UCSD-AML1 (cell line): Measurements from ENCODE around the gene KIAA1191.

ENCODE experiments used
- DNase-seq: peaks from one replicate; lab custom pipeline; 2025; ENCODE audit not compliant: unreplicated experiment; lab: John Stamatoyannopoulos, UW

The KIAA1191 gene

GRCh38 chr5:176389135-176390123 is 27.9 kb upstream of the KIAA1191 start:
- DNase-seq, result no peak

- peak; percentile 98 for DNase-seq
Observed at GRCh38 chr5:176388444-176389134, 27.0 kb upstream of the KIAA1191 start, which contains the start of the genes HIGD2A and NOP16. HIGD2A (plus strand) TSS chr5:176388751; CDS start chr5:176388820, 69 bp downstream. NOP16 (minus strand) TSS chr5:176388598; CDS start chr5:176388539, 59 bp downstream.

GRCh38 chr5:176388003-176388443 is 26.5 kb upstream of the KIAA1191 start:
- DNase-seq, result no peak

GRCh38 chr5:176387384-176387925 is 25.9 kb upstream of the KIAA1191 start:
- DNase-seq, result no peak

DNA sequence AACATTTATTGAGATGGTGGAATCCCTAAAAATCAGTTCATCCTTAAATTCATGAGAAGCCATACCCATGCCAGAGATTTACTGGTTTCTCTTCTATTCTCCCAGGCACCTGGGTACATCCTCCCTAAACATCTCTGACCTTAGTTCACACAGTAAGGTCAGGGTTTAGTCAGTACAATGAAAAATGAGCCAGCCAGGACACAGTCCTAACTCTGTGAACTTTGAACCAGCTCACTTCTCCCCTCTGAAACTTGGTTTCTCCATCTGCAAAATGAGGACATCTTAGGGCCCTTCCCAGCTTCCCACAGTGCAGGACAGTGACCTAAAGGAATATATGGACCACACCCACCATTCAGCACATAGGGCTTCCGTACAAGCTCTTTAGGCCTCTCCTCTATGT is 24.9 kb upstream of the KIAA1191 start:
- no peak for DNase-seq

DNA sequence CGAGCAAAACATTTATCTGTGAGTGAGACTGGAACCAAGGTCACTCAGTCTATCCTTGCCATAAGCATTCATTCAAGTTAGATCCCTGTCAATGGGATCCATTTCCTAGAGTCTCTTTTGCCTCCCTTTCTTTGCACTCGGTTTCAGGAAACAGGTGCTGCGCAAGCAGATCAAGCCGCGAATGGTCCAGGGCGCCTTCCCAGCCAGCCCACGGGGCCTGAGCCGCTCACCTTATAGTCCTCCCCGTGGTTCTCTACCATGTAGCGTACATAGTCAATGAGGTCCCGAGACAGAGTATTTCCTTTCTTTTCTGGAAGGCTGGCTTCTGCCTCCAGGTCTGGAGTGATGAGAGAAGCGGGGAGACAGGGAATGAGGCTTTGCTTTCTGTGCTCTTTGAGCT is 23.4 kb upstream of the KIAA1191 start:
- DNase-seq, result no peak

DNA sequence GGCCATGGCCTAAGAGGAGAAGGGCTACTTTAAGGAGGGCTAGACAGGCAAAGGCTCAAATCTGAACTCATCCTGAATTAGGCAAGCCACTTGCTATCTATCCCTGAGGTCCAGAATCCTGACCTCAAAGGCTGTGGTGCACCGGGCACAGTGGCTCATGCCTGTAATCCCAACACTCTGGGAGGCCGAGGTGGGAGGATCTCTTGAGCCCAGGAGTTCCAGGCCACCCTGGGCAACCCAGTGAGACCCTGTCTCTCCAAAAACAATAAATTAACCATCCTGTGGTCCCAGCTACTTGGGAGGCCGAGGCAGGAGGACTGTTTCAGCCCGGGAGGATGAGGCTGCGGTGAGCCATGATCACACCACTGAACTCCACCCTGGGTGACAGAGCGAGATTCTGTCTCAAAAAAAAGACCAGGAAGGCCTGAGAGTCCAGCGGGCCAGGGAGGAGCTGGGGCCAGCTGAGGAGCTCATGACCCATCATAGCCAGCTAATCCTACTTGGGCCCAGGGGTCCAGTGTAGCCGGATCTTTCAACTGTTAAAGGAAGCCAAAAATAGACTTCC is 22.9 kb upstream of the KIAA1191 start:
- no peak for DNase-seq

GRCh38 chr5:176383961-176384360 is 22.4 kb upstream of the KIAA1191 start:
- DNase-seq, result no peak

GRCh38 chr5:176383248-176383905 is 21.8 kb upstream of the KIAA1191 start:
- no peak for DNase-seq

- no peak for DNase-seq
Observed at GRCh38 chr5:176382721-176383120, 21.2 kb upstream of the KIAA1191 start.

- no peak for DNase-seq
Observed at GRCh38 chr5:176381979-176382378, 20.4 kb upstream of the KIAA1191 start.

DNA sequence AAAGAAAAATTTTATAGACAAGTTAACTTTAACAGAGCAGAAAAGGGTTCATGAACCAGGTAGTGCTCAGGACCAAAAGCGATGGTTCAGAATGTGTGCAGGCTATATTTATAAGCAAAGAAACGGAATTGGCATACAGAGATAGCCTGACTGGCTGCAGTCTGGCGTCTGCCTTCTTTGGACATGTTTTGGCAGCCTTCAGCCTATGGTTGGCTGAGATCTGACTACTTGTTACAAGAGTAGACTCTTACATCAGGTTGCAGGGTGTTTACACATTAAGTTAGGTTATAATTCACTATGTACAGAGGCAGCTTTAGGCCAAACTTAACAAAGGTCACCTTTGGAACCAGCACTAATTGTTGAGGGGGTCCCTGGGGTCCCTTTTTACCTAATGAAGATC is 19.9 kb upstream of the KIAA1191 start:
- no peak for DNase-seq

GRCh38 chr5:176379881-176380280 is 18.3 kb upstream of the KIAA1191 start:
- DNase-seq, result no peak

DNA sequence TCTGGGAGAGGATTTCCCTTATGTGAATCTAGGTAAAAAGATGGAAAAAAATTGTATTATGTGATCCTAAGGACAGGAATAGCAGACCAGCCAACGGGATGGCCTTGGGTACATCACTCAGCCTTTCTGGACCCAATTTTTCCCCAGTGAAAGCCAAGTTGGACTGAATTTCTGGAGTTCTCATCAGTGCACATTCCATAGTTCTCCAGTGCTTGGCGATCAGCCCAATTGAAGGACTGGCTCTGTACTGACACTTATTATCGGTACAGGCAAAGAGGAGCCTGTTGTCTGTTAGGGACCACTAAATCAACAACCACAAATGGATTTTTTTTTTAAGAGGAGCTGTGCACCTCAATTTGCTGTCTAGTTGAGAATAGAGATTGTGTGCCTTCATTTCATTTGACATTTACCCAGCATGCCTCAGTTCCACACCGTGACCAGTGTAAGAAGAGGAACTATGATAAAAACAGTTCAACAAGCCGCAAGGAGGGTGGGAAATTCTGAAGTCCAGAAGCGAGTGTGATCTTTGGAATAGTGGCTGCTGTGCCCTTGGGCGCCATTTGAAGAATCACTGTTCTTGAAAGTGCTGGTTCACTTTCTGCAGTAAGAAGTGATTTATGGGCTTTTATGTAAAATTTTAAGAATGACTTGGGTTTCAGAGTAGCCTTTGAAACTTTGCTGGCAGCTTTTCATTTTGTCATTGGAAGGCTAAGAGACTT is 11.7 kb upstream of the KIAA1191 start:
- no peak for DNase-seq

DNA sequence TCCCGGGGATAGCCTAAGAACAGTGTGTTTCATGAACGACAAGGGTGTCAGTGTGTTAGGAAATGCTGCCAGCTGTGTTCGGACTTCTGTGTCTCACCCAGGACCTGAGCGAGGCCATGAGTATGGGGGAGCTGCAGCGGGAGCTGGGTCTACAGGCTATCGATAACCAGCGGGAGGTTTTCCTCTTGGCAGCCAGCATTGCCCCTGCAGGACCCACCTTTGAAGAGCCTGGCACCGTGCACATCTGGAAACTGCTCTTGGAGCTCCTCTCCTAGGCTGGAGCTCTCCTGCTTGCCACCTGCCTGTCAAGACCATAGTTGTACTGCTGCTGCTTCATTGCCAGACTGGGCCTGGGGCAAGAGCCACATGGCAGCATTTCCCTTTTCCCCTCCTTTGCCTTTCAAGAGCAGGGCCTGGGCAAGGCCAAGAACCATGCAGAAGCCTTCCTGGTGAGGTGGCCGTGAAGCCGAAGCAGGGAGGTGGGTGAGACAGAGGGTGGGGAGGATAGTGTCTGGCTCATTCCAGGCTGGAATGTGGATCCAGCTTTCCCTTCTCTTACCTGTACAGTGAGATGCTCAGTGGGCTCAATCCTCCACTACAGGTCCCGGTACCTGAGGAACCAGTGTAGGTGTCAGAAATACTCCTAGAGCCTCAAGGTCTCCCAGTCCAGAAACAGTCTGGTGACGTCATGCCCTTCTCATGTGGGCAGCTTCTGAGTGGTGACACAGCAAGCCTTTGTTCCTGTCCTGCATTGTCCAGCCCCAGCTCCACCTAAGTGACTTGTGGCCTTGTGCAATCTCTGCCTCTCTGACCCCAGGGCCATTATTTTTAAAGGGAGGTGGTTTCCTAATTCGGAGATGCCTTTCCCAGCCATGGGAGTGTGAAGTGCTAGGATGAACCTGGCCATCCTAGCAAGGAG is 10.3 kb upstream of the KIAA1191 start:
- DNase-seq, result no peak

GRCh38 chr5:176369934-176370711 is 8.6 kb upstream of the KIAA1191 start:
- DNase-seq, result no peak

GRCh38 chr5:176368726-176369125 is 7.2 kb upstream of the KIAA1191 start:
- DNase-seq, result no peak

GRCh38 chr5:176366232-176366894 is 4.8 kb upstream of the KIAA1191 start:
- no peak for DNase-seq
